Kidney capillary endothelial cell (primary cell): ENCODE measurements around the gene GLI1.
"Not testable (repeated sequence)": the region's sequence is repeated elsewhere in the genome, so short reads cannot be mapped to it uniquely, and the experiment has no call there.

Experiments used
- DNase-seq: peaks from one replicate; pipeline ENCODE4 v3.0.0-alpha.2; 2018; ENCODE audit warnings: low spot score

GLI1 gene

DNA sequence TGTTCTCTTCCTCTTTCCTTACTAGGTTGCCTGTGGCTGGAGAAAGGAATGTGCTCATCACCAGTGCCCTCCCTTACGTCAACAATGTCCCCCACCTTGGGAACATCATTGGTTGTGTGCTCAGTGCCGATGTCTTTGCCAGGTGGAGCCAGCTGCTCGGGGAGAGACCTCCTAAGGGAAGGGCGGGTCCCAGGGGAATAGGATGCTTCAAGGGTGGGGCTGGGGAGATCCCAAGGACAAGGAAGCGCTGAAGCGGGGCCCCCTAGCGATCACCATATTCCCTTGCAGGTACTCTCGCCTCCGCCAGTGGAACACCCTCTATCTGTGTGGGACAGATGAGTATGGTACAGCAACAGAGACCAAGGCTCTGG is 38.5 kb downstream of the GLI1 start:
- DNase-seq = no peak

DNA sequence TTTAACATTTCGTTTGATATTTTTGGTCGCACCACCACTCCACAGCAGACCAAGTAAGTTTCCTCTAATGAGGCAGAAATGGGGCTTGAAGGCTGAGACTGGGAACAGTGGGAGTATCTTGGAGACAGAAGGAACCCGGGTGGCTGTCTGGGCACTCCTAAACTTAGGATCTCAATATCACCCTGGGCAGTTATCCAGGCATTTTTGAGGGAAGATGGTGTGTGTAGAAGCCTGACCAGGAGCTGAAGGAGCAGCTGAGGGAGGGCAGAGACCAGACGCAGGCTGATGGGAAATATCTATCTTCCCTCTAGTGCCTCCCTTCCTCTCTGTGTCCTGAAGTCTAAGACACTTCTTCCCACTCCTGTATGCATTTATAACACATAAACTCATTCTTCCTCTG is 39.0 kb downstream of the GLI1 start:
- no peak for DNase-seq

DNA sequence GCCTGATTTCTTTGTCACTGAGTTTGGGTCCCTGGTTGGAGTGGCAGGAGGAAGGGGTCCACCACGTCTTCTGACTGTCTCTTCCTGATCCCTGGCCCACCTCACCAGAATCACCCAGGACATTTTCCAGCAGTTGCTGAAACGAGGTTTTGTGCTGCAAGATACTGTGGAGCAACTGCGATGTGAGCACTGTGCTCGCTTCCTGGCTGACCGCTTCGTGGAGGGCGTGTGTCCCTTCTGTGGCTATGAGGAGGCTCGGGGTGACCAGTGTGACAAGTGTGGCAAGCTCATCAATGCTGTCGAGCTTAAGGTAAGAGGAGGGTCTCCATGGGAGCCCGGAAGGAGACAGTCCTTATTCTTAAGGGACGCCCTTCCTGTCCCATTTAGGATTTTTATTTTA is 40.6 kb downstream of the GLI1 start:
- no peak for DNase-seq

DNA sequence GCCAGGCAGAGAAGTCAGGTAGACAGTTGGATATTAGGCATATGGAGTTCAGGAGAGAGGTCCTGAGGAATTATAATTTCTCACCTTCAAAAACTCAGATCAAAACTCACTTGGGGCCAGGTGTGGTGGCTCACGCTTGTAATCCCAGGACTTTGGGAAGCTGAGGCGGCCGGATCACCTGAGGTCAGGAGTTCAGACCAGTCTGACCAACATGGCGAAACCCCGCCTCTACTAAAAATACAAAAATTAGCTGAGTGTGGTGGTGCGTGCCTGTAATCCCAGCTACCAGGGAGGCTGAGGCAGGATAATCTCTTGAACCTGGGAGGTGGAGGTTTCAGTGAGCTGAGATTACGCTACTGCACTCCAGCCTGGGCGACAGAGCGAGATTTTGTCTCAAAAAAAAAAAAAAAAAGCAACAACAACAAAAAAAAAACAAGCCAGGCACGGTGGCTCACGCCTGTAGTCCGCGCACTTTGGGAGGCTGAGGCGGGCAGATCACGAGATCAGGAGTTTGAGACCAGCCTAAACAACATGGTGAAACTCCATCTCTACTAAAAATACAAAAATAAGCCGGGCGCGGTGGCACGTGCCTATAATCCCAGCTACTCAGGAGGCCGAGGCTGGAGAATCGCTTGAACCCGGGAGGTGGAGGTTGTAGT is 42.9 kb downstream of the GLI1 start:
- not testable (repeated sequence) for DNase-seq

DNA sequence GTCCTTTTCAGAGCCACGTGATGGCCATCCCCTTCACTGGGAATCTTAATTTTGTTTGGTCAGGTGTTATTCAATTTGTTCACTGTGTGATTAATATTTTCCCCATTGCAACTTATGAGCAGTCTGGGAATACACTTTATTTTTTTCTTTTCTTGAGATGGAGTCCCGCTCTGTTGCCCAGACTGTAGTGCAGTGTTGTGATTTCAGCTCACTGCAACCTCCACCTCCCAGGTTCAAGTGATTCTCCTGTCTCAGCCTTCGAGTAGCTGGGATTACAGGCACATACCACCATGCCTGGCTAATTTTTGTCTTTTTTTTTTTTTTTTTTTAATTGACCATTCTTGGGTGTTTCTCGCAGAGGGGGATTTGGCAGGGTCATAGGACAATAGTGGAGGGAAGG is 47.0 kb downstream of the GLI1 start:
- not testable (repeated sequence) for DNase-seq

DNA sequence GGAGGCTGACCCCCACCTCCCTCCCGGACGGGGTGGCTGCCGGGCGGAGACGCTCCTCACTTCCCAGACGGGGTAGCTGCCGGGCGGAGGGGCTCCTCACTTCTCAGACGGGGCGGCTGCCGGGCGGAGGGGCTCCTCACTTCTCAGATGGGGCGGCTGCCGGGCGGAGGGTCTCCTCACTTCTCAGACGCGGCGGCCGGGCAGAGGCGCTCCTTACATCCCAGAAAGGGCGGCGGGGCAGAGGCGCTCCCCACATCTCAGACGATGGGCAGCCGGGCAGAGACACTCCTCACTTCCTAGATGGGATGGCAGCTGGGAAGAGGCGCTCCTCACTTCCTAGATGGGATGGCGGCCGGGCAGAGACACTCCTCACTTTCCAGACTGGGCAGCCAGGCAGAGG is 48.2 kb downstream of the GLI1 start:
- DNase-seq = not testable (repeated sequence)

DNA sequence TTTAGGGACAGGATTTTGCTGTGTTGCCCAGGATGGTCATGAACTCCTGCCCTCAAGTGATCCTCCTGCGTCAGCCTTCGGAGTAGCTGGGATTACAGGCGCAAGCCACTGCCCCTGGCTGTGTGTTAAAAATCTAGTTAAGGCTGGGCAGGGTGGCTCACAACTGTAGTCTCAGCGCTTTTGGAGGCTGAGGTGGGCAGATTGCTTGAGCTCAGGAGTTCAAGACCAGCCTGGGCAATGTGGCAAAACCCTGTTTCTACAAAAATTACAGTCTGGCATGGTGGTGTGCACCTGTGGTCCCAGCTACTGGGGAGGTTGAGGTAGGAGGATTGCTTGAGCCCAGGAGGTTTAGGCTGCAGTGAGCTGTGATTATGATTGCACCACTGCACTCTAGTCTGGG is 51.6 kb downstream of the GLI1 start:
- DNase-seq = no peak

DNA sequence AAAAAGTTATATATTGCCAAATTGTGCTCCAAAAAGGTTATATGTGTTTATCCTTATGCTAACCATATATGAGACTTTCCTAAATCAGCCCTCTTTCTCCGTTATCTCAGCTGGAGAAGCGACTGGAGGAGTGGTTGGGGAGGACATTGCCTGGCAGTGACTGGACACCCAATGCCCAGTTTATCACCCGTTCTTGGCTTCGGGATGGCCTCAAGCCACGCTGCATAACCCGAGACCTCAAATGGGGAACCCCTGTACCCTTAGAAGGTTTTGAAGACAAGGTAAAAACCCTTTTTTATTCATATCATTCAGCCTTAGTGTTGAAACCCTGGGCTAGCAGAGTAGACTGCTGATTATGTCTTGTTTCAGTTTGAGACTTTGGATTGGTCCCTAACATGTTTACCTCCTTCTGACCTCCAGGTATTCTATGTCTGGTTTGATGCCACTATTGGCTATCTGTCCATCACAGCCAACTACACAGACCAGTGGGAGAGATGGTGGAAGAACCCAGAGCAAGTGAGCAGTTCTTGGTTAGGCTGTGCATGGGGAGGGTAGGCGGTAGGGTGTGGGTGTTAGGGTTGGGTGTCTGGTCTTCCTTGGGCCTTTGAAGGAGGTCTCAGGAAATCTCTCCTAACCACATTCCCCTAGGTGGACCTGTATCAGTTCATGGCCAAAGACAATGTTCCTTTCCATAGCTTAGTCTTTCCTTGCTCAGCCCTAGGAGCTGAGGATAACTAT is 52.2 kb downstream of the GLI1 start:
- no peak for DNase-seq

DNA sequence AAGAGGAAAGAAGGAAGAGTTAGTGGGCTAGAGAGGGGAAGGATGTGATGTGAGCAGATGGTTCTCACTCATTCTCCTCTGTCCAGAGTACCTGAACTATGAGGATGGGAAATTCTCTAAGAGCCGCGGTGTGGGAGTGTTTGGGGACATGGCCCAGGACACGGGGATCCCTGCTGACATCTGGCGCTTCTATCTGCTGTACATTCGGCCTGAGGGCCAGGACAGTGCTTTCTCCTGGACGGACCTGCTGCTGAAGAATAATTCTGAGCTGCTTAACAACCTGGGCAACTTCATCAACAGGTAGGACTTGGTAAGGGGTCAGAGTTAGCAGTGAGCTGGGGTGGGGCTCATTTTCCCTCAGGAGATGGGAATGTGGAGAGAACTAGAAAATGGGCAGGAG is 53.1 kb downstream of the GLI1 start:
- no peak for DNase-seq

DNA sequence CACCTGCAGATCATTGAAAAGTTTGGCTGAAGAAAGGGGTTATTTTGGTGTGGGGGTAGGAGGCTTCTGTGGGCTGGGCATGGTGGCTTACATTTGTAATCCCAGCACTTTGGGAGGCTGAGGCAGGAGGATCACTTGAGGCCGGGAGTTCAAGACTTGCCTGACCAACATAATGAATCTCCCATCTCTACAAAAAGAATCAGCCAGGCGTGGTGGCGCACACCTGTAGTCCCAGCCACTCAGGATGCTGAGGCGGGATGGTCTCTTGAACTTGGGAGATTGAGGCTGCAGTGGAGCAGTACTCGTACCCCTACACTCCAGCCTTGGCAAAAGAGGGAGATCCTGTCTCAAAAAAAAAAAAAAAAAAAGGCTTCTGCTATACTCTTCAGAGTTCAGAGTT is 53.7 kb downstream of the GLI1 start:
- DNase-seq = no peak

DNA sequence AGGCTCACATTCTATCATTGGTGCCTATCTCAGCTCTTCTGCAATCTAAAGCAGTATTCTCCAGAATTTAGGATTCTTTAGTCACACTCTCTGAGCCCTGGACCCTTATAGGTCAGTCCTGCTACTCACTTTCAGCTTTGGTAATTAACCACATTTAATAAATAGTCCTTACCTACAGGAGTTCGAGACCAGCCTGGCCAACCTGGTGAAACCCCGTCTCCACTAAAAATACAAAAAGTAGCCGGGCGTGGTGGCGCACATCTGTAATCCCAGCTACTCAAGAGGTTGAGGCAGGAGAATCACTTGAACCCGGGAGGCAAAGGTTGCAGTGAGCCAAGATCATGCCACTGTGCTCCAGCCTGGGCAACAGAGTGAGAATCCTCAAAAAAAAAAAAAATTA is 54.1 kb downstream of the GLI1 start:
- DNase-seq = not testable (repeated sequence)

DNA sequence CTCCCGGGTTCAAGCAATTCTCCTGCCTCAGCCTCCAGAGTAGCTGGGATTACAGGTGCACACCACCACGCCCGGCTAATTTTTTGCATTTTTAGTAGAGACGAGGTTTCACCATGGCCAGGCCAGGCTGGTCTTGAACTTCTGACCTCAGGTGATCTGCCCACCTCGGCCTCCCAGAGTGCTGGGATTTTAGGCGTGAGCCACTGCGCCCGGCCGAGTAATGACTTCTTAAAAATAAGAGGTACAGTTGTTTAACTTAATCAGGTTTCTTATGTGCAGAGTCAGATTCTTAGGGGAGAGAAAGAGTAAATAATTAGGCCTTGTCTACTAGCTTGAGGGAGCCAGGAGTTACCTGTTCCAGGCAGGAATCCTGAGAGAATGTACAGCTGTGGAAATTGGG is 54.7 kb downstream of the GLI1 start:
- not testable (repeated sequence) for DNase-seq

DNA sequence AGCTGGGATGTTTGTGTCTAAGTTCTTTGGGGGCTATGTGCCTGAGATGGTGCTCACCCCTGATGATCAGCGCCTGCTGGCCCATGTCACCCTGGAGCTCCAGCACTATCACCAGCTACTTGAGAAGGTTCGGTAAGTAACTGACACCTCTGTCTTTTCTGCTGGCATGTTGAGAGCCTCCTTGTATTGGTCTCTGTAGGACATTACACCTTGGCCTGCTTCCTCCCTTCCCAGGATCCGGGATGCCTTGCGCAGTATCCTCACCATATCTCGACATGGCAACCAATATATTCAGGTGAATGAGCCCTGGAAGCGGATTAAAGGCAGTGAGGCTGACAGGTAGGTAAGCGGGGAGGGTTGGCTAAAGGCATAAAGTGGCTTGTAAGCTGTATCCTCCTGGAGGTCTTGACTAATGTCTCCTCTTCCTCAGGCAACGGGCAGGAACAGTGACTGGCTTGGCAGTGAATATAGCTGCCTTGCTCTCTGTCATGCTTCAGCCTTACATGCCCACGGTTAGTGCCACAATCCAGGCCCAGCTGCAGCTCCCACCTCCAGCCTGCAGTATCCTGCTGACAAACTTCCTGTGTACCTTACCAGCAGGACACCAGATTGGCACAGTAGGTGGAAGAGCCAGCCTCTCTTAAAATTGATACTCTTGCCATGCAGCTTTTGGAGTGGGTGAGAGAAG is 55.3 kb downstream of the GLI1 start:
- DNase-seq = no peak

DNA sequence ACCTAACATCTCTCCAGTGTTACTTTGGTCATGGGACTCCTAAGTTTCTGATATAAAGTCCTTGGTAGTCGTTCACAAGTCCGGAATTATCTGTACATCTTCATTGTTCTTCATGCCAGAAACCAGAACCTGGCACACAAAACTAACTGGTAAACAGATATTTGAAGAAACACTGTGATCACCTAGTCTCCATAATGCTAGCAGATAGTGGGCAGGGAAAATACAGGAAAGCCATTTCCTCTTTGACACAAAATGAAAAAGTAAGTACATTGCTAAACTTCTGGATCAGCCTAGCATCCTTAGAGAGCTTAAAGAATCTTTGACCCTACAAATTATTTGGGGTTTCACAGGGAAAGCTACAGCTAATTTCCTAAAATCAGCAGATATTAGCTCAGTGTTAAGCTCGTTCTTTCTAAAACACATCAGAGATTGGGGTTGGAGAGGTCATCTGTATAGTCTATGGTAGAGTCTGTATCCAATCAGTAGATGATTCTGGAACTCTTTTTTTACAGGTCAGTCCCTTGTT is 55.9 kb downstream of the GLI1 start:
- DNase-seq = no peak

DNA sequence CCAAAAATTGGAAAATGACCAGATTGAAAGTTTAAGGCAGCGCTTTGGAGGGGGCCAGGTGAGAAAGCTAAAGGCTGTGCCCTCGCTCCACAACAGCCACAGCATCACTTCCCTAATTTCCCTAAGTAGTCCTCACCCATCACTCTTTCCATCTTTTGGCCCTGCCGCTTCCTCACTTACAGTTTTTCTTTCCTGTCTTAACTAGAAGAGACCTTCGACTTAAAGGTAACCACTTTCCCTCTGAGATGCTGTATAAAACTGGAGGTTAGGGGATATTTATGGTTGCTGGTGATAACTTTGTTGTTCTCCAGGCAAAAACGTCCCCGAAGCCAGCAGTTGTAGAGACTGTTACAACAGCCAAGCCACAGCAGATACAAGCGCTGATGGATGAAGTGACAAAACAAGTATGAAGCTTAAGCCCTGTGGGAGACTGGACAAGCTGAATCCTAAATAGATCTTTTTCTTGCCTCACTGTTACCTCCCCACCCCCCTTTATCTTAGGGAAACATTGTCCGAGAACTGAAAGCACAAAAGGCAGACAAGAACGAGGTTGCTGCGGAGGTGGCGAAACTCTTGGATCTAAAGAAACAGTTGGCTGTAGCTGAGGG is 56.5 kb downstream of the GLI1 start:
- DNase-seq = no peak

DNA sequence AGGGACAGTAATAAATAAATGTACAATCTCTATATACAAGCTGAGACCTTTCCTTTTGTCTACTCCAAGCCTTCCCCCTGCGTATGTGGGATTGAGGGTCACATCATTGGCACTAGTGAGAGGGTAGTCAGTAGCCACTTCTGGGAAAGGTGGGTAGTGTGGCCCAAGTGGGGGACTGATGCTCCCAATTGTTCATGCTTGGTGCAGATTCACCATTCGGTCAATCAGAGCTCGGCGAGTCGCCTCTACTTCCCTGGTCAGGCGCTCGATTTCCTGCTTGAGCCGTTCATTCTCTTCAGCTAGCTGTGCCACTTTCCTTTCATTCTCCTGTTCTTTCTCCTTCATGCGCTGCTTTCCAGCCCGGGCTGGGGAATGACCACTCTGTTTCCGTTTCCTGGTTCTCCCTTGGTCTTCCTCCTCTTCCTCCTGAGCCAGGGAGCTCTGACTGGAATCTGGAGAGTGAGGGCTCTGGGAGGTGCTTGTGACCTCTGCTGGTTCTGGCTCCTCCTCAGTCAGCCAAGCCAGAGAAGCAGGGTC is 57.1 kb downstream of the GLI1 start:
- no peak for DNase-seq

DNA sequence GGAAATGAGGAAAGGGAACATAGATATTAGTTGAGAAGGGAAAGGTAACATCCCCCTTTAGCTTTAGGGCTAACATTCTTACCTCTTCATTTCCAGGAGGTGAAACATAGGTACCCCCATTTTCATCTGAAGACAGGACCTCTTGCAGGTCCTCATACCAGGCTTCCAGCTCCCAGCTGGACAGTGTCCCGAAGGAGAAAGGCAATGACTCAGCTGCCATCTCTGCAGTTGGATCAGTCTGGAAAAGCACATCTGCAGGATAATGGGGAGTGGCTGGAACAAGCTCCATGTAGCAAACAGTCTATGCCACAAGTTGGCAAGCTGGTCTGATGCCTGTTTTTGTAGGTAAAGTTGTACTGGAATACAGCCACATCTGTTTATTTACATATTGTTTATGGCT is 57.6 kb downstream of the GLI1 start:
- DNase-seq = peak; percentile 38

DNA sequence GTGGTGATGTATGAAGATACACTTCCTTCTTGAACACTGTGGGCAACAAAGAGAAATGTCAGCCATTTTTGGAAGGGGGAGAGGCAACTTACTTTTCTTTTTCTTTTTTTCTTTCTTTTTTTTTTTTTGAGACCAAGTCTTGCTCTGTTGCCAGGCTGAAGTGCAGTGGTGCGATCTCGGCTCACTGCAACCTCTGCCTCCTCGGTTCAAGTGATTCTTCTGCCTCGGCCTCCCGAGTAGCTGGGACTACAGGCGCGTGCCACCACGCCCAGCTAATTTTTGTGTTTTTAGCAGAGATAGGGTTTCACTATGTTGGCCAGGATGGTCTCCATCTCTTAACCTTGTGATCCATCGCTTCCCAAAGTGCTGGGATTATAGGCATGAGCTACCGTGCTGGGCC is 58.1 kb downstream of the GLI1 start:
- DNase-seq = not testable (repeated sequence)

DNA sequence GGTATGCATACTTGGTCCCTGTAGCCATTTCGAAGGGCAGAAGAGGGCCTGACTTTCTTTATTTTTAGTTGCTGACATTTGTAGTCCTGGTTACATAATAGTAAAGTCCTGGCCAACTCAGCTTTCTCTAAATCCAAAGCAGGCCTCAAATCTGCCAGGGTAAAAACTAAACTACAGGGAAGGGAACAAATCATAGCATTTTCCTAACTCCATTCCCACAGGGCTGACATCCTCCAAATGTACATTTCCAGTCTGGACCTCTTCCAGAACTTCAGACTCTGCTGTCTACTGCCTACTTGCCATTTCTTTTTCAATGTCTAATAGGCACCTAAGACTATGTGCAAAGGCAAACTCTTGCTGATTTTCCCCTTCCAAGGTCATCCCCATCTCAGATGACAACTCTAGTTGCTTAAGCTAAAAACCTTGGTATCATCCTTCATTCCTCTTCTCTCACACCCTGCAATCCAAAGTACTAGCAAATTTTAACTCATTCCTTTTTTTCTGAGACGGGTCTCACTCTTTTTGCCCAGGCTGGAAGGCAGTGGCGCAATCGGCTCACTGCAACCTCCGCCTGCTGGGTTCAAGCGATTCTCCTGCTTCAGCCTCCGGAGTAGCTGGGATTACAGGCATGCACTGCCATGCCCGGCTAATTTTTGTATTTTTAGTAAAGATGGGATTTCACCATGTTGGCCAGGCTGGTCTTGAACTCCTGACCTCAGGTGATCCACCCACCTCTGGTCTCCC is 58.8 kb downstream of the GLI1 start:
- DNase-seq = no peak

DNA sequence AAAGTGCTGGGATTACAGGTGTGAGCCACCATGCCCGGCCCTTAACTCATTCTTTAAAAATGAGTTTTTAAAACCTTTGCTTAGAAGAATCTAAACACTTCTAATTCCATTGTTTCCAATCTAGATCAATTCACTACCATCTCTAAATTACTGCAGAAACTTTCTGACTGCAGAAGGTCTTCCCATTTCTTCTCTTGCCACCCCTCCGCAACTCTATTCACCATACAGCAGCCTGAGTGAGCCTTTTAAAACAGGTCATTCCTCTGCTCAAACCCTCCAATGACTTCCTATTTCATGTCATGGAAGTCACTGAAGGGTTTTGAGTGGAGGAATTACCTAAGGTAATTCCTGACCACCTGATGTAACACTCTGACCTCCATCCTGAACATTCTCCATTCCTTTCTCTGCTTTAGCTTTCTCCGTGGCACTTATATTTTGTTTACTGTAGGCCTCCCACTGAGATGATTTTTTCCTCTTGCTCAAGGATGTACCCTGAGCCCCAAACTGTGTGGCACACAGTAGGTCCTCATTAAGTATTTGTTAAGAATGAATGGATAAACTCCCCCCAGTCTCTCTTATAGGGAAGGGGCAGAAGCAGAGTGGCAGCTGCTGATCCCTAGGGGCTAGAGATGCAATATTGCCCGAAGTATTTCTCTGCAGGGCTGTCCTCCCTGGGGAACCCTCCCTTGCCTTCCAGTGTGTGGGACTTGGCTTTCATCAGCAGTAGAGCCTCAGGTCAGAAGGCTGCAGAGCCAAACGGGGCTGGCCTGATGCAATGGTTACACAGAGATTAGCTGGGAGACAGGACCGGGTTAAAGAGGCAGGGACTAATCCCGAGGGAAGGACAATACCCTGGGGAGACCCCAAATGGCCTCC is 59.6 kb downstream of the GLI1 start:
- DNase-seq = no peak

DNA sequence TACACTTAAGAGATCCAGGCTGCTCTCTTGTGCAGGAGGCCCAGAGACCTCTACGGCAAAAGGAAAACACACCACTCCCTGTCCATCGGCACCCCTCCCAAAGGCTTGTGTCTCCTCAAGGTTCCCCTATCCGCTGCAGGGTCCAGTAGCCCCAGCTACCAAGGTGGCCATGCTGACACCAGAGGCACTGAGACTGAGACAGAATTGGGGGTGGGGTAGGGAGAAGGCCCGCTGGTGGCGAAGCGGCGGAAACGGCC is 60.1 kb downstream of the GLI1 start:
- DNase-seq = no peak
